OCI-M1 (cell line): ENCODE measurements around the gene SPINT2.
"Not testable (repeated sequence)": the region's sequence is repeated elsewhere in the genome, so short reads cannot be mapped to it uniquely, and the experiment has no call there.

Experiments used
- DNase-seq: peaks from one replicate; lab custom pipeline; 2025; lab: John Stamatoyannopoulos, UW

Gene SPINT2, protein sequence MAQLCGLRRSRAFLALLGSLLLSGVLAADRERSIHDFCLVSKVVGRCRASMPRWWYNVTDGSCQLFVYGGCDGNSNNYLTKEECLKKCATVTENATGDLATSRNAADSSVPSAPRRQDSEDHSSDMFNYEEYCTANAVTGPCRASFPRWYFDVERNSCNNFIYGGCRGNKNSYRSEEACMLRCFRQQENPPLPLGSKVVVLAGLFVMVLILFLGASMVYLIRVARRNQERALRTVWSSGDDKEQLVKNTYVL

DNA sequence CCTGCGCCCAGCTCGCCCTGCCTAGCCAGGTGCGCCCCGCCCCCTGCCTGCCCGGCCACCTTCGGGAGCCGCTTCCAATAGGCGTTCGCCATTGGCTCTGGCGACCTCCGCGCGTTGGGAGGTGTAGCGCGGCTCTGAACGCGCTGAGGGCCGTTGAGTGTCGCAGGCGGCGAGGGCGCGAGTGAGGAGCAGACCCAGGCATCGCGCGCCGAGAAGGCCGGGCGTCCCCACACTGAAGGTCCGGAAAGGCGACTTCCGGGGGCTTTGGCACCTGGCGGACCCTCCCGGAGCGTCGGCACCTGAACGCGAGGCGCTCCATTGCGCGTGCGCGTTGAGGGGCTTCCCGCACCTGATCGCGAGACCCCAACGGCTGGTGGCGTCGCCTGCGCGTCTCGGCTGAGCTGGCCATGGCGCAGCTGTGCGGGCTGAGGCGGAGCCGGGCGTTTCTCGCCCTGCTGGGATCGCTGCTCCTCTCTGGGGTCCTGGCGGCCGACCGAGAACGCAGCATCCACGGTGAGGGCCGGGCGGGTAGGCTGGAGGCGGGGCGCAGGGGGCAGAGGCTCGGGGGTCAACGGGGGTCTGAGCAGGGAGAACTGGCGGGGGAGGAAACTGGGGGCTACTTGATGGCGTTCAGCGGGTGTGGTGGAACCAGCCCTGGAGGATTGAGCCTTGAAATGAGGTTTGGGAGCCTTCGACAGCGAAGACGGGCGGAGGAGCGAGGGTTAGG is at the start of gene SPINT2:
TSS of gene SPINT2 (plus strand) at position 88 of the 727 bp plus-strand sequence. CDS start at position 408, 320 bp downstream.
- peak; percentile 94 for DNase-seq

DNA sequence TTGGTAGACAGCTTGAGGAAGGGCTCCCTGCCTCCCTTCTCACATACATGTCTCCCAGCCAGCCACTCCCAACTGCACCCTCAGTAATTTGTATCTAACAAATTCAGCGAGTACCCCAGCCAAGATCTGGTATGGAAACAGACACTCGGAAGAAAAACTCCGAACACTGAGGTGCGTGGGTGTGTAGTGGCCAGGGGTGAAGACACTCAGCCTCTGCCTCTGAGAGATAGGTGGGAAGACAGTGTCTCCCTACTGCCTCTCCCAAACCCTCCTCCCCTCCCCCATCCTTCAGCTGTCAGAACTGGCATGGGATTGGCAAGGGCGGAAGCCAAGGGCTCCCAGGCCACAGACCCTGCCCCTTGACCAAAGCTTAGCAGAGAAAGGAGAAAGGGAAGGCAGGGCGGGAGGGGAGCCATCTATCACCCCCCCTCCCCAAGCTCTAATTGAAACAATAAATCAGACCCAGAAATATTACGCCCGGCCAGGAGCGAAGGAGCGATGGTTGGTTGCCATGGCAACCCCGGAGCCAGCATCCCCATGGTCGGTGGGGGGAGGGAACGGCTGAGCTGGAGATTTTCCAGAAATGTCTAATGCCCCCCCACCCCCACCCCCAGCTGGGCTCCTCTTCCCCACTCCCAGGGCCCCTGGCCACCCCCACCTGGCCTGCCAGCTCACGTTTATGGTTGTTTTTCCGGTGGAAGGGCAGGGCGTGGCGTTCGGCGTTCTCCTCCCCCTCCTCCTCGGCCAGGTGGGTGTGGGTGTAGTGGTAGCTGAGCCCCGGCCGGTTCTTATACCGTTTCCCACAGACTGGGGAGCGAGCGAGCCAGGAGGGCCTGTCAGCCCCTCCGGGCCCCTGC is 47.4 kb upstream of the SPINT2 start:
- no peak for DNase-seq

DNA sequence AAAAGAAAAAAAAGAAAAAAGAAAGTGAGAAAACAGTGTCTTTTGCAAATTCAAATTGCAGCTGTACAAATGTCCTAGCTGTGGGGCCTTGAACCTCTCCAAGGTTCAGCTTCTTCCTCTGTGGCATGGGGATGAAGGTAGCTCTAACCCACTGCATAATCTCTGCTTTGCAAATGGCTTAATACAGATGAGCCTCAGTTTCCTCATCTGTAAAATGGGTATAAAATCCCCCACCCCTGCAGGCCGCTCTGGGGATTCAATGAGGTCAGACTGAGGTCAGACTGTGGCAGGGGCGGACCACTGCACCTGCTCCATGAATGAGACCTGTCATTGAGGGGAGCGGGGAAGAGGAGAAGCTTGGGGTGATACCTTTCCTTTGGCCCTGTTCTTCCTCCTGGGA is 46.2 kb upstream of the SPINT2 start:
- no peak for DNase-seq

DNA sequence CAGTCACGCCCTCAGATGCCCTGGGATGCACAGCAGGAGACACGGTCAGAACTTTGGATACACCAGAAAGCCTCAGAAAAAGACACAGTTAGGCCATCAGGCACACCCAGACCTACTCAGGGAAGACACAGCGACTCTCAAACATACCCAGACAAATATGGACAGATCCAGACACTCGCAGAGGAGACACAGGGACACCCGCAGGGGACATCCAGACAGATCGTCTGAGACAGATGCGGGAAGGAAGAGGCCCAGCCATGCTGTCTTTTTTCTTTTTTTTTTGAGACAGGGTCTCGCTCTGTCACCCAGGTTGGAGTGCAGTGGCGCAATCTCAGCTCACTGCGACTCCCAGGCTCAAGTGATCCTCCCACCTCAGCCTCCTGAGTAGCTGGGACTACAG is 45.2 kb upstream of the SPINT2 start:
- no peak for DNase-seq

DNA sequence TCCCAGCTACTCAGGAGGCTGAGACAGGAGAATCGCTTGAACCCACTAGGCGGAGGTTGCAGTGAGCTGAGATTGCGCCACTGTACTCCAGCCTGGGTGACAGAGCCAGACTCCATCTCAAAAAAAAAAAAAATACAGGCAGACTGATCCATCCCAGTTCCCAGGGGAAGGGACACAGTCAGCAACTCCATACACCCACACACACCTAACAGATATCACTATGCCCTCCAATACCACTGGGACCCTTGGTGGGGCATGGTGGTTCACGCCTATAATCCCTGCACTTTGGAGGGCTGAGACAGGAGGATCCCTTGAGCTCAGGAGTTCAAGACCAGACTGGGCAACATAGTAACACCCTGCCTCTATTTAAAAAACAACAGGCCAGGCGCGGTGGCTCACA is 43.0 kb upstream of the SPINT2 start:
- no peak for DNase-seq

DNA sequence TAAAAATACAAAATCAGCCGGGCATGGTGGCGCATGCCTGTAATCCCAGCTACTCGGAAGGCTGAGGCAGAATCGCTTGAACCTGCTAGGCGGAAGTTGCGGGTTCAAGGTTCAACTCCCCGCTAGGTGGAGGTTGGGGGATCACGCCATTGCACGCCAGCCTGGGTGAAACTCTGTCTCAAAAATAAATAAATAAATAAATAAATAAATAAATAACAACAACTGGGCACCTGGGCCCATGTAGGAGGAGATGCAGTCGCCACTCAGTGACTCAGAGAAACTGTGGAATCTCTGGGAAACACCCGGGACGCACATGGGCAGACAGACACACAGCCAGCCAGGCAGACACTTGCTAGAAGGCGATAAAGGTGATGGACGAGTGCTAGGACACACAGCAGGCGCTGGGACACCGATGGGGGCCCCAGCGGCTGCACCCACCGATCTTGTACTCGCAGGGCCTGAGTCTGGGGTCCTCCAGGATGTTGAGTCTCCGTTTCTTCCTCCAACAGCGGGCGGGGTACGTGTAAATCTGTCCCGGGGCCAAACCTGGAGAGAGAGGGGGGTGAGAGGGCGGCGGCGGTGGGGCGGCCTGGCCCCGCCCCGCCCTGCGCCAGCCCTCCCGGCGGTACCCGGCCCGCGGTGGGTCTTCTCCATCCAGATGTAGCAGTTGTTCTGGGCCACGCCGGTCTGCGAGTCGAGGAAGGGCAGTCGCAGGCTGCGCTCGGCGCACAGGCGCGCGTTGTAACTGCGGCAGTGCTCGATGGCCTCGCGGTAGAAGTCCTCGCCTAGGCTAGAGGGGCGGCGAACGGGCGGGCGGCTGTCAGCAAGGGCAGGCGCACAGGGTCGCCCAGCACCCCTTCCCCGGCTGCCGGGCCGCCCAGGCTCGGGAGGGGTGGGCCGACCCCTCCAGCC is 42.2 kb upstream of the SPINT2 start:
- DNase-seq, result no peak

DNA sequence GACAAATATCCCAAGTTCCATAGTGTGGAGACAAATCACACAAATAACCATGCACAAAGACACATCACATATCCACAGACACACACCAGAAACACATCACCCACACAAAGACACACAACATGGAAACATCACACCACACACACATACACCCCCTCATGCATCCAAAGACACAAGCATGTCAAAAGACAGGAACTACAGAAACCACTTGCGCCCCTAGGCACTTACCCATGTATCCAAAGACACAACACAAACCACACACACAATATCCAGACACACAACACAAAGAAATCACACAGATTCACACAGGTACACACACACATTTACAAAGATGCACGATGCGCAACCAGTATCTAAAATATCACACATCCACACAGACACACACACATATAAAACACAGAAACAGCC is 41.3 kb upstream of the SPINT2 start:
- DNase-seq, result no peak

DNA sequence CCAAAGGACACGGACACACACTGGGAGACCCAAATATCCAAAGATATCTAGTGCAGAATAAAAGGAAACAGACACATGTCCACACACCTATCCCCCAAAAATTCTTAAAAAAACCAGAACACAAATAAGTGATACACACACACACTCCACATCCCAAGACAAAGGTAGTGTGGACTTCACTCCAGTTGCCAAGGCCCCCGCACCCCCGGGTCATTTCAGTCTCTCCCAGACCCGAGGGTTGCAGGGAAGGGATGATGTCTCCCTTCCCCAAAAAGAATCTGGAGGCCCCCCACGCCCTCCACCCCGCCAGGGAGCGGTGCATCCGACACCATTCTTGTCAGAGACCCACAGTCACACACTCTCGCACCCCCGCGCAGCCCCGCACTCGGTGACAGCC is 40.8 kb upstream of the SPINT2 start:
- no peak for DNase-seq

DNA sequence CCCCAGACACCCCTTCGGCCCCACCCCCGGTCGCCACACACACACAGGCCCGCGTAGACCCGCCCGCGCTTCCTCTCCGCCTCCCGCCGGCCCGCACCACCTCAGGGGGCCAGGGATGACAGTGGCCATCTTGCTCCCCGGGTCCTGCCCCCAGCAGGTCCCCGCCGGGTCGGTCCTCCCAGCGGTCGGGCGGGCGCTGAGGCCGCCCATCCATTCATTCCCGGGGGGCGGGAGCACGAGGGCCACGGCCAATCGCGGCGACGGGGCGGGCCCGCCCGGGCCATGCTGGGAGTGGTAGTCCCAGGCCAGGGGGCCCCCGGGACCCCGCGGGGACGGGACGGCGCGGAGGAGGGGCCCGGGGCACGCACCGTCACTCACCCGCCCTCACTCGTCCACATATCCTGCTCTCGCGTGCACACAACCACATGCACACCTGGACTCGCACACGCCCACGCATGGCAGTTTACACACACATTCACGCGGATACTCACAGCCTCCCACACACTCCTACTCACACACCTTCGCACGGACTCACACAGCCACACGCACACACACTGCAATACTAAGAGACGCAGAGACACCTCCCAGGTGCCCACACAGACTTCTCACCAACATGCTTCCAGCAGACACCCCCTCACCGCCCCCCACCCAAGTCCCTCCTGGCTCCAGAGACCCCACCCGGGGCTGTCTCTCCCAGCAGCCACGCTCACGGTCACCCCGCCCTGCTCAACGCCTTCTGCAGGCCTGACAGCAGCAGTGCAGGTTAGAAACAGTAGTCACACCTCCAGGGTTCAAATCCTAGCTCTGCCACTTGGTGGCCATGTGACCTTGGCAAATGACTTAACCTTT is 40.1 kb upstream of the SPINT2 start, which contains the start of gene DPF1:
TSS of gene DPF1 (minus strand) at position 209 of the 849 bp plus-strand sequence. CDS start at position 129, 80 bp downstream.
- DNase-seq, result peak; percentile 86

DNA sequence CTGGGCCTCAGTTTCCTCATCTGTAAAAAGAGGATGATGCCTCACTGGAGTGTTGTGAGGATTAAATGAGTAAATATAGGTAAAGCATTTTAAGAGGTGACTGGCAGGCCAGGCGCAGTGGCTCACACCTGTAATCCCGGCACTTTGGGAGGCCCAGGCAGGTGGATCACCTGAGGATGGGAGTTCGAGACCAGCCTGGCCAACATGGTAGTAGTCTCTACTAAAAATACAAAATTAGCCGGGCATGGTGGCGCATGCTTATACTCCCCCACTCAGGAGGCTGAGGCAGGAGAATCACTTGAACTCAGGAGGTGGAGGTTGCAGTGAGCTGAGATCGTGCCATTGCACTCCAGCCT is 39.5 kb upstream of the SPINT2 start:
- not testable (repeated sequence) for DNase-seq

DNA sequence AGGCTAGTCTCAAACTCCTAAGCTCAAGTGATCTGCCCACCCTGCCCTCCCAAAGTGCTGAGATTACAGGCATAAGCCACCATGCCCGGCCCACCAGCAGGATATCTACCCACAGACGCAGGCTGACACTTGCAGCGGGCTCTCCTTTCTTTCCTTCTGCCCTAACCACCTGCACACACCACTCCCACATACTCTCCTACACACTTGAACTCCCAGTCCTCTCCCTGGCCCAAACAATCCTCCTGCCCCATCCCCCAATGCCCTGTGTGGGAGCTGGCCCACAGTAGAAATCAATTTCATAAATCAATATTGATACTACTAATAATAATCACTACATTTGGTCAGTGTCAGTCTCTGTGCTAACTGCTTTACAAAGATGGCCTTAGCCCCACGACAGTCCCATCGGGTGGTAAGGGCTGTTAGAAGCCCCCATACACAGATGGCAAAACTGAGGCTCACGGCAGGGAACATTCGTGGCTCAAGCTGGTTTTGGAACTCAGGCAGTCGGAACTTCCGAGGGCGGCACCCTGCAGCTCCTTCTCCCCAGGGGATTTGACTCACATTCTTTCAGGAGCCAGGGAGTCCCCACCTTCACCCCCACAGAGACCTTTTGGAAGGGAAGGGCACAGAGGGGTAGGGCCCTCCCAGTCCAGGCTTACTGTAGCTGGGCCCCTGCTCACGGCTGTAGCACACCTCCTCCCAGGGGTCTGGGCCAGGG is 36.9 kb upstream of the SPINT2 start:
- no peak for DNase-seq

DNA sequence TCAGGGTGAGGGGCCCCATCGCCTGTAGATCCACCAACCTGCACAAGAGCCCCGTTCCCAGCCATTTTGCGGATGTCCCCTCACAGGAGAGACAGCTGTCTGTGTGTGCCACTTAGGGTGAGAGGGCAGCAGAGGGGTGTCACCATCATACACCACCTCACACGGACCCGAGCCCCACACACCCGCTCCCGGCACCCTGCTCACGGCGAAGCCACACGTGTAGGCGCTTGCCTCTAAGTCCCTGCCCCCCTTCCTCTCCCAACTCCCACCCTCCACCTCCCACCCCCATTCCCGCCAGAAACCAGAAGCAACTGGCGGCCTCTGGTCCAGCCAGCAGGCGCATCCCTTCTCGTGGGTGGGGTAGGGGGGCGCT is 36.4 kb upstream of the SPINT2 start:
- DNase-seq, result no peak

DNA sequence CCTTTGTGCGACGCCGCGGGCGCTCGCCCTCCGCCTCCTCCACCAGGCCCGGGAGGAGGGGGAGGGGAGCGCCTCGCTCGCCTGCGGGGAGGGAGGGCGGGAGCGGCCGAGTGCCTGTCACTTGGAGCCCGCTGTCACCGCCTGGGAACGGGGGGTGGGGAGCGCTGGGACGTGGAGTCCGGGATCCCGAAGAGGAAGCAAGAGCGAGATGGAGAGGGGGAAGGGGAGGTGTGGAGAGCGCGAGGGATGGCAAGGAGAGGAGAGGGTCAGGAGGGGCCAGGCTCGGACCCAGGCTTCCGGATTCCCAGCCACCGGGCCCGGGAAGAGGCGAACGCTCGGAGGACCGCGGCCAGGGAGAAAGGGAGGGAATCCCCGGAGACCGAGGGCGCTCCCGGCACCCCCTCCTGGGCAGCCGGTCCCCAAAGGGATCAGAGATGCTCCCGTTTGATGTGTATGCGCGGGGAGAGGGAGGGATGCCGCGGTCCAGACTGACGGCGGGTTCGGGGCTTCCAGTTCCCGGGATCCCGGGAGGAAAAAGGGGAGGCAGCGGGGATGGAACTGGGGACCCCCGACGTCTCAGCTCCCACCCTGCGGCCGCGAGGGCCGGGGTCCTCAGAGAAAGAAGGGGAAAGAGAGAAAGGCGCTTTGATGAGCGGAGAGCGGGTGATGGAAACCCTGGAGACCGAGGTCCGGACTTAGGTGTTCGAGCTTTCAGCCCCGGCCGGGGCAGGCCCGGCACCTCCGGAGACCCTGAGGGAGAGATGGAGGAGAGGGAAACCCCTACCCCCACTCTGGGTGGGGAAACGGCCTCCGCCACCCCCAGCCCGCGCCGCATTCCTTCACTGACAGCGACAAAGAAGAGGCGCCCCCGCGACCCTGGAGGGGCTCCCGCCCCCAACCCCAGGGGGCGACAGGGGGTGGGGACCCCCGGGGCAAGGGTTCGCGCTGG is 35.6 kb upstream of the SPINT2 start:
- DNase-seq, result peak; percentile 17

DNA sequence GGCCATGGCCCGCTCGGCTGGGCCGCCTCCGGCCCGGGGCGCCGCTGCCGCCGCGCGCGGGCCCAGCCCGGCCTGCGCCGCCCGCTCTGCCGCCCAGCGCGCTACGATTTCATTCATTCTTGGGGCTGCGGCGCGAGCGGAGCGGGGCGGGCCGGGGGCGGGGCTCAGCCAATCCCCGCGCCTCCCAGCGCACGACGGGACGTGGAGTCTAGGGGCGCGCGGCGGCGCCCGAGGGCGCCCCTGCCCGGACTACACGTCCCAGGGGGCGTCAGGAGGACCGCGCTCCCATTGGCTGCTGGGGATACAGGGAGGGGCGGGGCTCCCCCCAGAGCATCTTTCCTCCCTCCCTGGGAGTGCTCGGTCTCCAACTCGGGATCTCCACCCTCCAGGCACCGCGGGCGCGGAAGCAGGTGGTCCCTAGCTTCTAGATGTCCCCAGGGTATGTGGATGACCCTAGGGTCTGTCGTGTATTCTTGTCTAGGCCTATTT is 34.7 kb upstream of the SPINT2 start:
- peak; percentile 91 for DNase-seq

DNA sequence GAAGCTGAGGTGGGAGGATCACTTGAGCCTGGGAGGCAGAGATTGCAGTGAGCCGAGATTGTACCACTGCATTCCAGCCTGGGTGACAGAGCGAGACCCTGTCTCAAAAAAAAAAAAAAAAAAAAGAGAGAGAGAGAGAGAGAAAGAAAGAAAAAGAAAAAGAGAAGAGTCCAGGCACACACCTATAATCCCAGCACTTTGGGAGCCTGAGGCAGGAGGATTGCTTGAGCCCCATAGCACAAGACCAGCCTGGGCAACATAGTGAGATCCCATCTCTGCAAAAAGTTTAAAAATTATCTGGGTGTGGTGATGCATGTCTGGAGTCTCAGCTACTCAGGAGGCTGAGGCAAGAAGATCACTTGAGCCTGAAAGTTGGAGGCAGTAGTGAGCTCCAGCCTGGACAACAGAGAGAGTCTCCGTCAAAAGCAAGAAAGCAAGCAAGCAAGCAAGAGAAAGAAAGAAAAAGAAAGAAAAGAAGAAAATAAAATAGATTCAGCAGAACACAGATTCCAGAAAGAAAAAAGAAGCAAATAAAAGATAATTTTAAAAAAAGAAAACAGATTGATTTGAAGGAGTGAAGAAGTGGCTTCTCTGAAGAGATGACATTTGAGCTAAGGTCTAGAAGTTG is 33.8 kb upstream of the SPINT2 start:
- DNase-seq, result not testable (repeated sequence)

DNA sequence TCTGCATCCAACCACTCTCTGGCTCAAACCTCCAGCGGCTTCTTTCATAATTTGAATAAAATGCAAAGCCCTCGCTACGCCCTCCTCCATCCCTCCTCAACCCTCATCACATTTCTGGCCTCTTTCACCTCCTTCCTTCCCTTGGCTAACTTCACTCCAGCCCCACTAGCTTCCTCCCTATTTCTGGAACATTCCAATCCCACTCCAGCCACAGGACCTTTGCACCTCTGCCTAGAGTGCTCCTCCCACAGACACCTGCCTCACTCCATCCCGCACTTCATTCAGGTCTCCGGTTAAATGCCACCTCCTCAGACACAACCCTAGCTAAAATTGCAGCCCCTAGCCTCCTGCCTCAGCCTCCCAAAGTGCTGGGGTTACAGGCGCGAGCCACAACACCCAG is 32.5 kb upstream of the SPINT2 start:
- DNase-seq, result no peak

DNA sequence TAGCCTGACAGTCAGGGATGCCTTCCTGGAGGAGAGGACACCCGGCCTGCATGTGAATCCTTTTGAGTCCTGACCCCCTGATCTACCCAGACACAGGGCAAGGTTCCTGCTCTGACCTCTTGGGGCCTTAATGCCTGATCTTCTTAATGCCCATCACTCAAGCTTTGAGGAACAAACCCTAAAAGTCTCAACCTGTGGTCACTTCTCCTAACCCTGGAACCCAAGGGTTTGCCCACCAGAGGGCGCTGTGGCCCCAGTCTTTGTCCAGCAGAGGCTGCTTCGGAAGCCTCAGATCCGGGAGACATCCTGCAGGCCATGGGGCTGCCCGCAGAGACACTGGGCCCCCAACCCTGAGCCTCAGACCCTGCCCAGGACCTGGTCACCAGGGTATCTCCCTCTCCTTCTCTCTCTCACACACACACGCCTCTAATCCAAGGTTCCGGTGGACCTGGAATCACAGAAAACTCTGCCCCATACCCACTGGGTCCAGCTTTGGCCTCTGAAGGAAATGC is 30.6 kb upstream of the SPINT2 start:
- peak; percentile 92 for DNase-seq

DNA sequence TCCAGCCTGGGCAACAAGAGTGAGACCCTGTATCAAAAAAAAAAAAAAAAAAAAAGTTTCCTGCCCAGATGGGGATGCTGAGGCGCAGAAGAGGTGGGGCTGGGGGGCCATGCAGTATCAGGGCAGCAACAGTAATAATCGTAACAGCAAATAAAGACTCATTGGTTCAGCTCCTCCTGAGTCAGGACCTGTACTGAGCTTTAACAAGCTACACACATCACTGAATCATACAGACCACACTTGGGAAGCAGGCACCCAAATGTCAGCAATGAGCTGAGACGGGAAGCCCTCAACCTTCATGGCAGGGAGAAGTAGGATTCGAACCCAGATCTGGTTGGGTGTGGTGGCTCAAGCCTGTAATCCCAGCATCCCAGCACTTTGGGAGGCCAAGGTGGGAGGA is 29.8 kb upstream of the SPINT2 start:
- no peak for DNase-seq
